Coronary artery (tissue), 2 donors: ENCODE data around the gene ZIC1.

Source experiments
- DNase-seq: peaks from one replicate; pipeline ENCODE4 v3.0.0-alpha.2; 2017; ENCODE audit warnings: low spot score
- H3K27ac ChIP-seq, 2 donors: fragments of 200-600 bp; sonication (generic); one replicate each; pipeline ENCODE4 v1.5.1; 2016 to 2019
- H3K4me3 ChIP-seq: fragments of 200-600 bp; sonication (generic); 2 replicates; pipeline ENCODE4 v1.5.1; 2016; ENCODE audit warnings: mild to moderate bottlenecking, moderate library complexity
- CTCF ChIP-seq: fragments of 200-600 bp; sonication (generic); IDR thresholded peaks from one replicate; pipeline ENCODE4 v1.5.1; 2019; ENCODE audit warnings: antibody characterized with exemption

The ZIC1 gene

GRCh38 chr3:147423798-147424580 lies 14.8 kb downstream of the ZIC1 start:
- TF ChIP-seq CTCF = no peak
- no peak for DNase-seq
- Histone ChIP-seq H3K27ac (no peak overlapping the region), H3K4me3 (no peak overlapping the region)

- no peak for TF ChIP-seq CTCF
- Histone ChIP-seq H3K4me3 (no peak overlapping the region), H3K27ac (no peak overlapping the region)
- no peak for DNase-seq
These were observed 15.6 kb downstream of the ZIC1 start for GRCh38 chr3:147424581-147425387.

- no peak for TF ChIP-seq CTCF
- no peak for DNase-seq
- Histone ChIP-seq H3K4me3 (no peak overlapping the region), H3K27ac (no peak overlapping the region)
These were observed 16.3 kb downstream of the ZIC1 start for GRCh38 chr3:147425388-147425850.

- DNase-seq = no peak
- H3K4me3 ChIP-seq = no peak overlapping the region
- no peak overlapping the region for H3K27ac ChIP-seq
- no peak for TF ChIP-seq CTCF
These were observed 17.8 kb downstream of the ZIC1 start for GRCh38 chr3:147426931-147427330.

- H3K4me3 ChIP-seq = no peak overlapping the region
- no peak for DNase-seq
- TF ChIP-seq CTCF = no peak
- H3K27ac ChIP-seq = no peak overlapping the region
These were observed 18.6 kb downstream of the ZIC1 start for GRCh38 chr3:147427746-147428145.

GRCh38 chr3:147428326-147428725 lies 19.2 kb downstream of the ZIC1 start:
- Histone ChIP-seq H3K4me3 (no peak overlapping the region), H3K27ac (no peak overlapping the region)
- TF ChIP-seq CTCF = no peak
- DNase-seq = no peak

GRCh38 chr3:147428754-147429153 lies 19.6 kb downstream of the ZIC1 start:
- no peak for DNase-seq
- Histone ChIP-seq H3K27ac (no peak overlapping the region), H3K4me3 (no peak overlapping the region)
- no peak for TF ChIP-seq CTCF
